Coronary artery (tissue), 2 donors: ENCODE data around the gene KLHL6.

Source experiments
- DNase-seq: peaks from one replicate; pipeline ENCODE4 v3.0.0-alpha.2; 2017; ENCODE audit warnings: low spot score
- H3K27ac ChIP-seq, 2 donors: fragments of 200-600 bp; sonication (generic); one replicate each; pipeline ENCODE4 v1.5.1; 2016 to 2019
- H3K4me3 ChIP-seq: fragments of 200-600 bp; sonication (generic); 2 replicates; pipeline ENCODE4 v1.5.1; 2016; ENCODE audit warnings: mild to moderate bottlenecking, moderate library complexity
- TF ChIP-seq, protein P1 (sequence below): fragments of 200-600 bp; sonication (generic); IDR thresholded peaks from one replicate; pipeline ENCODE4 v1.5.1; 2019; ENCODE audit warnings: antibody characterized with exemption

KLHL6 gene

GRCh38 chr3:183566880-183567279 lies 11.4 kb upstream of the KLHL6 start:
- H3K27ac ChIP-seq: no peak overlapping the region
- DNase-seq: no peak
- TF ChIP-seq, protein P1, sequence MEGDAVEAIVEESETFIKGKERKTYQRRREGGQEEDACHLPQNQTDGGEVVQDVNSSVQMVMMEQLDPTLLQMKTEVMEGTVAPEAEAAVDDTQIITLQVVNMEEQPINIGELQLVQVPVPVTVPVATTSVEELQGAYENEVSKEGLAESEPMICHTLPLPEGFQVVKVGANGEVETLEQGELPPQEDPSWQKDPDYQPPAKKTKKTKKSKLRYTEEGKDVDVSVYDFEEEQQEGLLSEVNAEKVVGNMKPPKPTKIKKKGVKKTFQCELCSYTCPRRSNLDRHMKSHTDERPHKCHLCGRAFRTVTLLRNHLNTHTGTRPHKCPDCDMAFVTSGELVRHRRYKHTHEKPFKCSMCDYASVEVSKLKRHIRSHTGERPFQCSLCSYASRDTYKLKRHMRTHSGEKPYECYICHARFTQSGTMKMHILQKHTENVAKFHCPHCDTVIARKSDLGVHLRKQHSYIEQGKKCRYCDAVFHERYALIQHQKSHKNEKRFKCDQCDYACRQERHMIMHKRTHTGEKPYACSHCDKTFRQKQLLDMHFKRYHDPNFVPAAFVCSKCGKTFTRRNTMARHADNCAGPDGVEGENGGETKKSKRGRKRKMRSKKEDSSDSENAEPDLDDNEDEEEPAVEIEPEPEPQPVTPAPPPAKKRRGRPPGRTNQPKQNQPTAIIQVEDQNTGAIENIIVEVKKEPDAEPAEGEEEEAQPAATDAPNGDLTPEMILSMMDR: no peak
- H3K4me3 ChIP-seq: no peak overlapping the region

DNA sequence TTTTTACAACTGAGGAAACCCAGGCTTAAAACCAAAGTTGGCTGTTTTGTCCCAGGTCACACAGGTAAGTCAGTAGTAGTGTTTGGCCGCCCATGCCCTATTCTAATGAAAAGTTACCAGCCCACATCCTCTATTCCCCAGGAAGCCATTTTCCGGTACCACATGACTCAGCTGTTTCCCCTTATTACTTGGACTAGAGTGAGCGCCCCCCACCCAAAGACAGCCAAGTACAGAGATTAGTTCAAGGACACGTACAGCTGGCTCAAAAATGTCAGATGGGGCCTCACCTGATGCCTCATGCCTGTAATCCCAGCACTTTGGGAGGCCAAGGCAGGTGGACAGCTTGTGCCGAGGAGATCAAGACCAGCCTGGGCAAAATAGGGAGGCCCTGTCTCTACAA lies 8.5 kb upstream of the KLHL6 start:
- TF ChIP-seq, protein P1: no peak
- no peak overlapping the region for H3K4me3 ChIP-seq
- no peak overlapping the region for H3K27ac ChIP-seq
- no peak for DNase-seq

DNA sequence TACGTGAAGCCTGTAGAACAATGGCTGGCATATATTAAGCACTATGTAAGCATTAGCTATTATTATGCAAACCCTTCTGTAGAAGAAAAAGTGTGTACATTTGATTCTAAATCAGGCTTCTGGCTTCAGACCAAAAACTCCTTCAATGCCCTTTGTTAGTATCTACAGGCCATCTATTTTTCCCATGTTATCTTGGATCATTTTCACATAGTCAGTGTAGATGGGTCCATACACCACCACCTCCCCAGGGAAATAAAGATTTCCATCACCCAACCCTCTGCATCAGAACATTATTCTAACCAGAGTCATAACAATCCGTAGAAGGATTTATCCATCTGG lies 8.0 kb upstream of the KLHL6 start:
- H3K27ac ChIP-seq: no peak overlapping the region
- no peak overlapping the region for H3K4me3 ChIP-seq
- TF ChIP-seq, protein P1: no peak
- no peak for DNase-seq

- TF ChIP-seq, protein P1: no peak
- H3K27ac ChIP-seq: no peak overlapping the region
- DNase-seq: no peak
- no peak overlapping the region for H3K4me3 ChIP-seq
Measured at GRCh38 chr3:183560607-183561006, 5.1 kb upstream of the KLHL6 start.

DNA sequence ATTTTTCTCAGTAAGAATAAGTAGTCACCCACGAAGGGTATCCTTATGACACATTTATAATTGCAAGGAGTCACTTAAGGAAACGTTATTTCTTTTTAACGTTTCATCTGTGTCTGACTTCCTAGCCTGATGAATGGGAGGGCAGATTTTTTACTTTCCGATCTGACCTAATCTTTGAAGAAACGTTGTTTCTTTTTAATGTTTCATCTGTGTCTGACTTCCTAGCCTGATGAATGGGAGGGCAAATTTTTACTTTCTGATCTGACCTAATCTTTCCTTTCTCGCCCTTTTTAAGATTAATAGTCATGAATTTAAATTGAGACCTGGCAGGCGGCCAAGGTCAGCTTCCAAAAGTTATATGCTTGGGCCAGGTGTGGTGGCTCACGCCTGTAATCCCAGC lies 3.0 kb upstream of the KLHL6 start:
- H3K4me3 ChIP-seq: no peak overlapping the region
- DNase-seq: no peak
- TF ChIP-seq, protein P1: no peak
- no peak overlapping the region for H3K27ac ChIP-seq

DNA sequence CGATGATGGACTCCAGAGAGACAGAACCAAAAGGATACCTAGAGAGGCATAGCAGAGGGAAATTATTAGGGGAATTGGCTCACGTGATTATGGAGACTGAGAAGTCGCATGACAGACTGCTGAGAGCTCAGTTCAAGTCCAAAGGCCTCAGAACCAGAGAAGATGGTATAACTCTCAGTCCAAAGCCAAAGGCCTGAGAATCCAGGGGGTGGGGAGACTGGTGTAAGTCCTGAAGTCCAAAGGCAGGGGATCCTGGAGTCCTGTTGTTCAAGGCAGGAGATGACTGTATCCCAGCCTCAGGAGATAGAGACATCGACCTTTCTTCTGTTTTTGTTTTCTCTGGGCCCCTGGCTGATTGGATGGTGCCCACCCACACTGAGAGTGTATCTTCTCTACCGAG lies 1.2 kb upstream of the KLHL6 start:
- Histone ChIP-seq H3K4me3 (no peak overlapping the region), H3K27ac (no peak overlapping the region)
- TF ChIP-seq, protein P1: no peak
- no peak for DNase-seq

DNA sequence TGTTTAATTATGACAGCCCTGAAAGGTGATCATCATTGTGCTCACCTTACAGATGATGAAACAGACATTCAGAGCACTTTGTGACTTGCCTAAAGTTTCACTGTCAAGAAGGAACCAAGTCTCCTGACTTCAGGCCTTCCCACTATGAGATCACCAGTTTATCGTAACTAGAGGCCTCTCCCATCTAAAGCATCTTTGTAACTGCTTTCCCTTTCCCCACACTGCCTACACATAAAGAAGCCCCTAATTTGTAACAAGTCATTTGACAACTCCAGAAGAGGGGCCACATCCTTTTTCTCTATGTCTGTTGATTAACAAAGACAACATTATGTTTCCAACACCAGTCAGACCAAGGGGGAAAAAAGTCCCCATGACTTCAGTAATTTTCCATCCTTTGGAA lies 1.1 kb downstream of the KLHL6 start:
- Histone ChIP-seq H3K27ac (peak overlapping the region in 1 of 2 donors; percentile 51), H3K4me3 (peak overlapping the region; percentile 47)
- TF ChIP-seq, protein P1: no peak
- no peak for DNase-seq
